A549 (cell line): ENCODE results near the gene TMEM203. TPM values are rescaled to one million over a fixed set of nuclear protein-coding genes. Genes with fewer than 3 reads are reported as not detected.

ENCODE experiments used
- ATAC-seq, 2 experiments: fragments of 200-7000 bp in 1 of 2; fragments of >200 bp in 1 of 2; cut with Nextera tagmentation in 1 of 2; cut with Tn5 transposase in 1 of 2; 3 replicates each; pipeline versions ENCODE4 v1.8.0 to v1.9.1; 2018 to 2020; ENCODE audit warnings: mild to moderate bottlenecking in 1 of 2, moderate library complexity in 1 of 2
- CTCF ChIA-PET: fragments of 300-600 bp; sonication (Branson Sonifier 250); formaldehyde crosslinking; extraction: SDS; loops from one replicate; lab custom pipeline; 2021; ENCODE audit warnings: antibody characterized with exemption, inconsistent platforms; lab: Yijun Ruan, JAX
- POLR2A ChIA-PET: fragments of 350-600 bp; formaldehyde crosslinking; extraction: SDS; loops from one replicate; lab custom pipeline; 2021; ENCODE audit warnings: antibody characterized with exemption, inconsistent platforms; lab: Yijun Ruan, JAX
- DNase-seq, 2 experiments: peaks; one replicate each; pipeline versions ENCODE4 v3.0.0 to v3.0.0-alpha.2; 2011 to 2016; ENCODE audit warnings: low read depth in 1 of 2, low spot score in 1 of 2
- FAIRE-seq: peaks from 2 replicates; lab custom pipeline; 2011; peaks lifted over from hg19 to GRCh38; lab: Jason Lieb, UNC
- H3K27ac ChIP-seq, 2 experiments: fragments of >200 bp; sonication (Bioruptor Twin); formaldehyde crosslinking; 3 replicates each; pipeline ENCODE4 v1.5.1; 2016 to 2017
- H3K4me1 ChIP-seq: fragments of >200 bp; sonication (Bioruptor Twin); formaldehyde crosslinking; 3 replicates; pipeline ENCODE4 v1.6.1; 2016
- H3K4me2 ChIP-seq: fragments of >200 bp; sonication (Bioruptor Twin); formaldehyde crosslinking; 3 replicates; pipeline ENCODE4 v1.6.1; 2016
- H3K4me3 ChIP-seq: fragments of >200 bp; sonication (Bioruptor Twin); formaldehyde crosslinking; 3 replicates; pipeline ENCODE4 v1.5.1; 2016
- H3K9me3 ChIP-seq: fragments of >200 bp; sonication (Bioruptor Twin); formaldehyde crosslinking; 3 replicates; pipeline ENCODE4 v1.6.1; 2016
- BCL3 ChIP-seq: fragments of >200 bp; sonication (Bioruptor Twin); formaldehyde crosslinking; IDR thresholded peaks from 3 replicates; pipeline ENCODE4 v1.6.1; 2016
- BHLHE40 ChIP-seq: IDR thresholded peaks from 2 replicates; pipeline ENCODE4 v1.6.1; 2012; ENCODE audit warnings: low read depth, low read length, inconsistent platforms
- CBX2 ChIP-seq: fragments of 200-600 bp; sonication (generic); IDR thresholded peaks from 2 replicates; pipeline ENCODE4 v1.6.1; 2016; ENCODE audit warnings: low read depth, mild to moderate bottlenecking, borderline replicate concordance
- CHD4 ChIP-seq: fragments of 200-600 bp; sonication (generic); IDR thresholded peaks from 2 replicates; pipeline ENCODE4 v1.6.1; 2016; ENCODE audit warnings: antibody characterized with exemption, mild to moderate bottlenecking, borderline replicate concordance
- CTCF ChIP-seq: fragments of >200 bp; sonication (Bioruptor Twin); formaldehyde crosslinking; IDR thresholded peaks from 3 replicates; pipeline ENCODE4 v1.5.1; 2016
- FOSB ChIP-seq: fragments of 250-450 bp; sonication (Bioruptor Pico); IDR thresholded peaks from 2 replicates; pipeline ENCODE4 v1.5.0; 2020; ENCODE audit warnings: mild to moderate bottlenecking, moderate library complexity
- HEYL ChIP-seq: fragments of 250-450 bp; sonication (Bioruptor Pico); IDR thresholded peaks from 2 replicates; pipeline ENCODE4 v1.8.0; 2021; ENCODE audit warnings: mild to moderate bottlenecking, moderate library complexity
- HOXA7 ChIP-seq: fragments of 250-450 bp; sonication (Bioruptor Pico); IDR thresholded peaks from 2 replicates; pipeline ENCODE4 v1.5.0; 2020; ENCODE audit warnings: mild to moderate bottlenecking, moderate library complexity
- KDM1A ChIP-seq: fragments of 200-600 bp; sonication (generic); IDR thresholded peaks from 2 replicates; pipeline ENCODE4 v1.6.1; 2016; ENCODE audit warnings: low read depth, mild to moderate bottlenecking
- NFE2L2 ChIP-seq: fragments of 150-350 bp; conservative IDR thresholded peaks from 2 replicates; pipeline ENCODE4 v1.6.1; 2014; ENCODE audit warnings: low read length
- PBX3 ChIP-seq: IDR thresholded peaks from 2 replicates; pipeline ENCODE4 v1.6.1; 2012
- PHF8 ChIP-seq: fragments of 200-600 bp; sonication (generic); IDR thresholded peaks from 2 replicates; pipeline ENCODE4 v1.6.1; 2016; ENCODE audit warnings: low read depth, mild to moderate bottlenecking, antibody characterized with exemption, moderate library complexity, borderline replicate concordance
- REST ChIP-seq: fragments of 200-600 bp; sonication (generic); IDR thresholded peaks from 2 replicates; pipeline ENCODE4 v1.6.1; 2016; ENCODE audit warnings: antibody characterized with exemption, mild to moderate bottlenecking, moderate library complexity
- SMC3 ChIP-seq: fragments of >200 bp; sonication (Bioruptor Twin); formaldehyde crosslinking; IDR thresholded peaks from 3 replicates; pipeline ENCODE4 v1.6.1; 2018; ENCODE audit warnings: inconsistent platforms
- TFCP2L1 ChIP-seq: fragments of 250-450 bp; sonication (Bioruptor Pico); IDR thresholded peaks from 2 replicates; pipeline ENCODE4 v1.5.0; 2021; ENCODE audit warnings: mild to moderate bottlenecking
- TP53 ChIP-seq: fragments of 250-450 bp; sonication (Bioruptor Pico); IDR thresholded peaks from 2 replicates; pipeline ENCODE4 v1.5.0; 2021; ENCODE audit warnings: mild to moderate bottlenecking, moderate library complexity
- USF2 ChIP-seq: fragments of 450-650 bp; IDR thresholded peaks from 2 replicates; pipeline ENCODE4 v1.6.1; 2014; ENCODE audit warnings: antibody characterized with exemption
- ZC3H11A ChIP-seq: fragments of 450-650 bp; IDR thresholded peaks from 2 replicates; pipeline ENCODE4 v1.6.1; 2014; ENCODE audit warnings: antibody characterized with exemption, mild to moderate bottlenecking
- ZFP36 ChIP-seq: fragments of 450-650 bp; IDR thresholded peaks from 2 replicates; pipeline ENCODE4 v1.6.1; 2014; ENCODE audit warnings: borderline replicate concordance; ENCODE audit not compliant: partially characterized antibody
- ZSCAN20 ChIP-seq: fragments of 250-450 bp; sonication (Bioruptor Pico); IDR thresholded peaks from 2 replicates; pipeline ENCODE4 v1.8.0; 2022; ENCODE audit warnings: mild to moderate bottlenecking, moderate library complexity
- WGBS: methylation state at CpG from one replicate; pipeline ENCODE4 v1.1.6; 2017; ENCODE audit errors: missing lambda C conversion rate; 5-methylcytosine and 5-hydroxymethylcytosine counted together
- polyA plus RNA-seq, 4 experiments: library from polyadenylated mRNA; depleted of rRNA in 3 of 4; stranded (reverse); fragments of >200 nt; fragmentation: RNase III in 1 of 4; extraction: RNeasy Plus Mini Kit Qiagen cat#74134 plus additional on column Dnase treatment in 1 of 4; gene quantifications; 2 replicates in 3 of 4; 3 replicates in 1 of 4; pipeline ENCODE4 v1.2.3, GENCODE V29; 2011 to 2017

The TMEM203 gene
- polyA plus RNA-seq, 2 of the 4 experiments (the other 2 are of a cell fraction), result 31.0 to 47.3 TPM

GRCh38 chr9:137218212-137218753, 12.8 kb upstream of the TMEM203 start:
- POLR2A ChIA-PET, result interaction anchor here (0.8 to 1.6 kb wide), 5 partner anchors 9 to 29 kb away, joined by 4 to 15 read pairs (median 6); partner anchors contain the start of gene TUBB4B
- TF ChIP-seq USF2, result no peak
- TF ChIP-seq FOSB (CRISPR knock-in tag), result no peak
- TF ChIP-seq CTCF, result no peak
- no peak for TF ChIP-seq ZC3H11A
- TF ChIP-seq HOXA7 (CRISPR knock-in tag), result no peak
- TF ChIP-seq HEYL (CRISPR knock-in tag), result no peak
- TF ChIP-seq SMC3, result no peak
- no peak for TF ChIP-seq TFCP2L1 (CRISPR knock-in tag)
- Histone ChIP-seq H3K27ac (peak overlapping the region; percentile 47 to 76; a peak in 4 of 6 replicates), H3K4me2 (peak overlapping the region; percentile 48), H3K4me3 (no peak overlapping the region), H3K4me1 (peaks cover 39% of the 10 kb centered on the region), H3K9me3 (no peaks in the 10 kb centered on the region)
- DNase-seq (no peak), FAIRE-seq (no peak), ATAC-seq (peak in 1 of 2 experiments; percentile 1; a peak in 2 of 6 replicates)
- CTCF ChIA-PET, result interaction anchor here (0.6 to 9.9 kb wide), 8 partner anchors 9 to 86 kb away, joined by 3 to 71 read pairs (median 6); partner anchors contain the start of genes RNF224, STPG3 and TUBB4B
- WGBS, result 97% methylated on average over 14 of the region's 30 CpGs

- 62% methylated on average over 31 of the region's 36 CpGs for WGBS
- no peak for DNase-seq
- Histone ChIP-seq H3K4me3 (no peak overlapping the region), H3K27ac (peak overlapping the region in 1 of 2 experiments; percentile 76; a peak in 3 of 6 replicates), H3K4me2 (no peak overlapping the region), H3K9me3 (no peaks in the 10 kb centered on the region), H3K4me1 (peaks cover 33% of the 10 kb centered on the region)
- peak in 1 of 2 experiments; percentile 14; a peak in 3 of 6 replicates for ATAC-seq
- CTCF ChIA-PET, result interaction anchor here (0.8 to 9.9 kb wide), 9 partner anchors 9 to 85 kb away, joined by 3 to 71 read pairs (median 4); partner anchors contain the start of genes RNF224, SSNA1 and TUBB4B
- FAIRE-seq, result no peak
- POLR2A ChIA-PET, result interaction anchor here (1.1 kb wide), 1 partner anchor 17 kb away, joined by 3 read pairs; the partner anchor contains the start of gene TPRN
- TF ChIP-seq REST (no peak), CTCF (no peak), KDM1A (no peak), BHLHE40 (no peak), ZFP36 (no peak), CHD4 (no peak), BCL3 (no peak), NFE2L2 (no peak), ZSCAN20 (CRISPR knock-in tag) (no peak), TP53 (CRISPR knock-in tag) (no peak), CBX2 (no peak), FOSB (CRISPR knock-in tag) (no peak), PBX3 (no peak), PHF8 (no peak), SMC3 (no peak)
Observed at GRCh38 chr9:137217276-137218211, 12.1 kb upstream of the TMEM203 start.
